Measurements from ENCODE around the gene TDRD12.

GRCh38 chr19:32842061-32842460, 122.5 kb downstream of the TDRD12 start:
- TF ChIP-seq EZH2phosphoT487 (IDR thresholded peaks at IDR 0.05), result no peak
- TF ChIP-seq, protein P1, sequence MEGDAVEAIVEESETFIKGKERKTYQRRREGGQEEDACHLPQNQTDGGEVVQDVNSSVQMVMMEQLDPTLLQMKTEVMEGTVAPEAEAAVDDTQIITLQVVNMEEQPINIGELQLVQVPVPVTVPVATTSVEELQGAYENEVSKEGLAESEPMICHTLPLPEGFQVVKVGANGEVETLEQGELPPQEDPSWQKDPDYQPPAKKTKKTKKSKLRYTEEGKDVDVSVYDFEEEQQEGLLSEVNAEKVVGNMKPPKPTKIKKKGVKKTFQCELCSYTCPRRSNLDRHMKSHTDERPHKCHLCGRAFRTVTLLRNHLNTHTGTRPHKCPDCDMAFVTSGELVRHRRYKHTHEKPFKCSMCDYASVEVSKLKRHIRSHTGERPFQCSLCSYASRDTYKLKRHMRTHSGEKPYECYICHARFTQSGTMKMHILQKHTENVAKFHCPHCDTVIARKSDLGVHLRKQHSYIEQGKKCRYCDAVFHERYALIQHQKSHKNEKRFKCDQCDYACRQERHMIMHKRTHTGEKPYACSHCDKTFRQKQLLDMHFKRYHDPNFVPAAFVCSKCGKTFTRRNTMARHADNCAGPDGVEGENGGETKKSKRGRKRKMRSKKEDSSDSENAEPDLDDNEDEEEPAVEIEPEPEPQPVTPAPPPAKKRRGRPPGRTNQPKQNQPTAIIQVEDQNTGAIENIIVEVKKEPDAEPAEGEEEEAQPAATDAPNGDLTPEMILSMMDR (IDR thresholded peaks at IDR 0.05), result no peak
